ENCODE data around the gene RIPOR3. TPM values are rescaled to one million over a fixed set of nuclear protein-coding genes. Genes with fewer than 3 reads are reported as not detected.

Gene RIPOR3
- total and polyA plus RNA-seq, 9 of the 15 experiments (the other 6 are each of a cell fraction or from before 2014, with no cell fraction given) = 3.3 to 62.7 (median 21.4) TPM

DNA sequence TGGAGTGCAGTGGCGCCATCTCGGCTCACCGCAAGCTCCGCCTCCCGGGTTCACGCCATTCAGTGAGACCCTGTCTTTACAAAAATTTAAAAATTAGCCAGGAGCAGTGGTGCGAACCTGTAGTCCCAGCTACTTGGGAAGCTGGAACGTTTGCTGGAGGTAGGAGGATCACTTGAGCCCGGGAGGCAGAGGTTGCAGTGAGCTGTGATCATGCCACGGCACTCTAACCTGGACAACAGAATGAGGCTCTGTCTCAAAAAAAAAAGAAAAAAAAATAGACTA is 34.3 kb upstream of the RIPOR3 start:
- ChIA-PET CTCF (ENCODE audit: low intra/inter-chr PET ratio) (no interaction called here), POLR2A (interaction anchor here (0.6 to 1.7 kb wide), 5 partner anchors 8 to 376 kb away, joined by 3 to 8 read pairs (median 3); no protein-coding TSS in a partner anchor)
- no peaks in the 10 kb centered on the region for H3K79me2 ChIP-seq (ENCODE audit: control insufficient read depth, insufficient read depth, low read length)
- no peak overlapping the region for H3K4me3 ChIP-seq
- no TSS peak for BruUV-seq (replicated peaks)
- peak overlapping the region; percentile 70 for H3K27ac ChIP-seq (ENCODE audit: extremely low read depth, low read depth, low read length)
- intact Hi-C loops (cut with micrococcal nuclease) = no loop called here
- no peaks in the 10 kb centered on the region for H3K36me3 ChIP-seq (ENCODE audit: control insufficient read depth, insufficient read depth, low read length)
- no peaks in the 10 kb centered on the region for H4K20me1 ChIP-seq (replicated peaks; ENCODE audit: control insufficient read depth, insufficient read depth, low read length)
- peak overlapping the region; percentile 38 to 73 for H3K9ac ChIP-seq (ENCODE audit: insufficient read depth in 1 of 2, low read depth in 2 of 2, low read length in 2 of 2)
- H2AFZ ChIP-seq (ENCODE audit: low read depth, low read length) = peak overlapping the region; percentile 66
- FAIRE-seq (no peak), ATAC-seq (0 out of 3 replicates have a peak, but pooled peaks have one; percentile 2), DNase-seq (ENCODE audit: extremely low read depth in 1 of 4, low spot score in 3 of 4) (no peak)
- in situ Hi-C loops (cut with MboI) = no loop called here
- H3K4me1 ChIP-seq (replicated peaks in 1 of 2; ENCODE audit: control insufficient read depth in 2 of 2, insufficient read depth in 2 of 2, low read length in 2 of 2) = peaks cover 40 to 55% of the 10 kb centered on the region in 2 experiments
- H3K27me3 ChIP-seq (ENCODE audit: control insufficient read depth in 2 of 2, insufficient read depth in 2 of 2, low read length in 2 of 2) = no peaks in the 10 kb centered on the region
- H3K4me2 ChIP-seq (ENCODE audit: insufficient read depth, low read length) = peak overlapping the region; percentile 65; the same call in 1 of the 2 replicates
- no peaks in the 10 kb centered on the region for H3K9me3 ChIP-seq (replicated peaks; ENCODE audit: control insufficient read depth, insufficient read depth, low read depth, low read length)
- H3K9me1 ChIP-seq (ENCODE audit: control insufficient read depth, insufficient read depth, low read length) = no peaks in the 10 kb centered on the region
- WGBS (ENCODE audit: insufficient coverage, low coverage, missing lambda C conversion rate) = 35% methylated on average over 10 of the region's 10 CpGs
- no peak for TF ChIP-seq GMEB1 (CRISPR knock-in tag; IDR thresholded peaks at IDR 0.05)
- TF ChIP-seq EWSR1 (IDR thresholded peaks at IDR 0.05; ENCODE audit: borderline replicate concordance, low read depth, partially characterized antibody) = no peak
- TF ChIP-seq, protein P1, sequence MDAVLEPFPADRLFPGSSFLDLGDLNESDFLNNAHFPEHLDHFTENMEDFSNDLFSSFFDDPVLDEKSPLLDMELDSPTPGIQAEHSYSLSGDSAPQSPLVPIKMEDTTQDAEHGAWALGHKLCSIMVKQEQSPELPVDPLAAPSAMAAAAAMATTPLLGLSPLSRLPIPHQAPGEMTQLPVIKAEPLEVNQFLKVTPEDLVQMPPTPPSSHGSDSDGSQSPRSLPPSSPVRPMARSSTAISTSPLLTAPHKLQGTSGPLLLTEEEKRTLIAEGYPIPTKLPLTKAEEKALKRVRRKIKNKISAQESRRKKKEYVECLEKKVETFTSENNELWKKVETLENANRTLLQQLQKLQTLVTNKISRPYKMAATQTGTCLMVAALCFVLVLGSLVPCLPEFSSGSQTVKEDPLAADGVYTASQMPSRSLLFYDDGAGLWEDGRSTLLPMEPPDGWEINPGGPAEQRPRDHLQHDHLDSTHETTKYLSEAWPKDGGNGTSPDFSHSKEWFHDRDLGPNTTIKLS (IDR thresholded peaks at IDR 0.05; ENCODE audit: borderline replicate concordance, low read depth) = no peak
- no peak for TF ChIP-seq SMAD3 (CRISPR knock-in tag; conservative IDR thresholded peaks at IDR 0.05)
- no peak for TF ChIP-seq TRIM28 (IDR thresholded peaks at IDR 0.05)
- no peak for TF ChIP-seq MCM7 (IDR thresholded peaks at IDR 0.05)
- no peak for TF ChIP-seq EP300 (IDR thresholded peaks at IDR 0.05; ENCODE audit: low read length)
- TF ChIP-seq ARHGAP35 (IDR thresholded peaks at IDR 0.05; ENCODE audit: partially characterized antibody) = no peak
- peak; percentile 32; the same call in 1 of the 2 replicates for TF ChIP-seq NFRKB (IDR thresholded peaks at IDR 0.05; ENCODE audit: low read depth)
- 0 out of 2 replicates have a peak, but pooled peaks have one; percentile 37 for TF ChIP-seq ZNF584 (CRISPR knock-in tag; IDR thresholded peaks at IDR 0.05; ENCODE audit: low read depth)
- TF ChIP-seq MTA3 (IDR thresholded peaks at IDR 0.05; ENCODE audit: borderline replicate concordance) = no peak
- TF ChIP-seq SIN3B (IDR thresholded peaks at IDR 0.05; ENCODE audit: low read depth) = no peak
- no peak for TF ChIP-seq ZNF143 (CRISPR knock-in tag; IDR thresholded peaks at IDR 0.05)
- TF ChIP-seq YY1 (IDR thresholded peaks at IDR 0.05; ENCODE audit: borderline replicate concordance in 1 of 3, control insufficient read depth in 1 of 3, extremely low read depth in 1 of 3, insufficient read depth in 3 of 3, insufficient read length in 1 of 3, insufficient replicate concordance in 2 of 3, low read depth in 1 of 3, low read length in 2 of 3) = no peak
- no peak for TF ChIP-seq E4F1 (CRISPR knock-in tag; IDR thresholded peaks at IDR 0.05; ENCODE audit: borderline replicate concordance)
- no peak for TF ChIP-seq ZNF24 (IDR thresholded peaks at IDR 0.05)
- TF ChIP-seq, protein P2, sequence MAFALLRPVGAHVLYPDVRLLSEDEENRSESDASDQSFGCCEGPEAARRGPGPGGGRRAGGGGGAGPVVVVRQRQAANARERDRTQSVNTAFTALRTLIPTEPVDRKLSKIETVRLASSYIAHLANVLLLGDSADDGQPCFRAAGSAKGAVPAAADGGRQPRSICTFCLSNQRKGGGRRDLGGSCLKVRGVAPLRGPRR (CRISPR knock-in tag; IDR thresholded peaks at IDR 0.05) = no peak
- no peak for TF ChIP-seq IFI16 (CRISPR knock-in tag; IDR thresholded peaks at IDR 0.05)

Data from K562 (cell line).